Superior temporal gyrus (tissue), 1 donor: ENCODE measurements around the gene CHST9.
A peak's percentile ranks its signal among the peaks of the same experiment; 100 is the strongest.
"Not testable (repeated sequence)": the region's sequence is repeated elsewhere in the genome, so short reads cannot be mapped to it uniquely, and the experiment has no call there.

ENCODE experiments used
- DNase-seq: peaks from one replicate; pipeline ENCODE4 v3.0.0-alpha.2; 2016; ENCODE audit errors: extremely low spot score

CHST9 gene

GRCh38 chr18:26931659-26932058 is 253.4 kb downstream of the CHST9 start:
- DNase-seq: no peak

- no peak for DNase-seq
Measured at GRCh38 chr18:26930630-26931029, 254.5 kb downstream of the CHST9 start.

- DNase-seq: no peak
Measured at GRCh38 chr18:26928670-26929313, 256.3 kb downstream of the CHST9 start.

- not testable (repeated sequence) for DNase-seq
Measured at GRCh38 chr18:26927822-26928221, 257.3 kb downstream of the CHST9 start.

- DNase-seq: no peak
Measured at GRCh38 chr18:26926066-26926675, 258.9 kb downstream of the CHST9 start.

- DNase-seq: no peak
Measured at GRCh38 chr18:26925313-26925712, 259.8 kb downstream of the CHST9 start.

- DNase-seq: no peak
Measured at GRCh38 chr18:26922313-26922712, 262.8 kb downstream of the CHST9 start.

- no peak for DNase-seq
Measured at GRCh38 chr18:26920644-26921043, 264.5 kb downstream of the CHST9 start.

GRCh38 chr18:26919627-26920026 is 265.5 kb downstream of the CHST9 start:
- DNase-seq: no peak

- no peak for DNase-seq
Measured at GRCh38 chr18:26919201-26919600, 265.9 kb downstream of the CHST9 start.

GRCh38 chr18:26911840-26912239 is 273.3 kb downstream of the CHST9 start:
- no peak for DNase-seq

- DNase-seq: peak; percentile 77
Measured at GRCh38 chr18:26909599-26910290, 275.4 kb downstream of the CHST9 start.

- peak; percentile 33 for DNase-seq
Measured at GRCh38 chr18:26908906-26909305, 276.2 kb downstream of the CHST9 start.

- peak; percentile 14 for DNase-seq
Measured at GRCh38 chr18:26902291-26902690, 282.8 kb downstream of the CHST9 start.

- no peak for DNase-seq
Measured at GRCh38 chr18:26901020-26901419, 284.1 kb downstream of the CHST9 start.

GRCh38 chr18:26894426-26894825 is 290.7 kb downstream of the CHST9 start:
- no peak for DNase-seq

- no peak for DNase-seq
Measured at GRCh38 chr18:26893996-26894395, 291.1 kb downstream of the CHST9 start.

GRCh38 chr18:26888259-26888658 is 296.8 kb downstream of the CHST9 start:
- DNase-seq: no peak

GRCh38 chr18:26875040-26875654 is 310.0 kb downstream of the CHST9 start:
- no peak for DNase-seq

- no peak for DNase-seq
Measured at GRCh38 chr18:26874283-26874682, 310.8 kb downstream of the CHST9 start.

GRCh38 chr18:26869640-26870039 is 315.5 kb downstream of the CHST9 start:
- no peak for DNase-seq

GRCh38 chr18:26868968-26869586 is 316.0 kb downstream of the CHST9 start:
- DNase-seq: no peak
